ENCODE results near the gene SETX. TPM values are rescaled to one million over a fixed set of nuclear protein-coding genes. Genes with fewer than 3 reads are reported as not detected.

Gene SETX
- total RNA-seq, 6 donors from 2014 or later = 44.3 to 91.4 (median 55.4) TPM

DNA sequence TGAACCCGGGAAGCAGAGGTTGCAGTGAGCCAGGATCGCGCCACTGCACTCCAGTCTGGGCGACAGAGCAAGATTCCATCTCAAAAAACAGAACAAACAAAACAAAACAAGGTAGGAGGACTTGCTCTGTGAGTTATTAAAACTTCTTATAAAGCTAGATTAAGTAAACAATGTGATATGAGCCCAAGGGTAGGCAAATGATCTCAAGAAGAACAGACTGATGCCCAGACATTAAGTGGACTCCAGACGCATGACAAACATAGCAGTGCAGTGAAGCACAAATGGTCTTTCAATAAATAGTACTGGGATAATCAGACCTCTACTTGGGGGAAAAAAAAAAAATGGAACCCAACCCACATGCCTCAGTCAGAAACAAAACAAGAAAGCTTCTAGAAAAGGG, 45.7 kb downstream of the SETX start:
- H3K27ac ChIP-seq = peak overlapping the region in 1 of 4 donors; percentile 4
- H3K9me3 ChIP-seq = no peaks in the 10 kb centered on the region
- no peaks in the 10 kb centered on the region for H3K4me1 ChIP-seq
- H3K36me3 ChIP-seq = peaks cover 19 to 78% (median 50%) of the 10 kb centered on the region in 4 donors
- H3K4me3 ChIP-seq = no peak overlapping the region
- ATAC-seq (ENCODE audit: low FRiP score in 2 of 2) (no peak), DNase-seq (no peak)
- WGBS, 2 donors = 93 to 94% methylated on average over 5 of the region's 5 CpGs
- no peaks in the 10 kb centered on the region for H3K27me3 ChIP-seq
- TF ChIP-seq POLR2AphosphoS5 (IDR thresholded peaks at IDR 0.05) (no peak), CTCF (IDR thresholded peaks at IDR 0.05) (no peak), EP300 (IDR thresholded peaks at IDR 0.05) (no peak), POLR2A (IDR thresholded peaks at IDR 0.05) (no peak)

DNA sequence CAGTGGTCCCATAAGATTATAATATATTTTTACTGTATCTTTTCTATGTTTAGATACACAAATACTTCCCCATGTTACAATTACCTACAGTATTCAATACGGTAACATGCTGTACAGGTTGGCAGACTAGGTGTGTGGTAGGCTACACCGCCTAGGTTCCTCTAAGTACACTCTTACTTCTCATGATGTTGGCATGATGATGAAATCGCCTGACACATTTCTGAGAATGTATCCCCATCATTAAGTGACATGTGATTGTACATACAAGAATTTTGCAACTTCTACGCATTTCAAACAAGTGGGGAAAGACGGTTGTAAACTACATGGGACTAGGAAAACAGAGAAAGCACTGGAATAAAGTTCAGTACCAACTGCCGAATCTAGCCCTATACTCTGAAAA, 53.3 kb downstream of the SETX start:
- ATAC-seq (ENCODE audit: low FRiP score in 2 of 2) = no peak
- no peak for DNase-seq
- TF ChIP-seq POLR2A (IDR thresholded peaks at IDR 0.05) (no peak), CTCF (IDR thresholded peaks at IDR 0.05) (no peak), EP300 (IDR thresholded peaks at IDR 0.05) (no peak)
- no peaks in the 10 kb centered on the region for H3K27me3 ChIP-seq
- H3K4me1 ChIP-seq = peaks cover 0 to 10% (median 0%) of the 10 kb centered on the region in 4 donors
- no peak overlapping the region for H3K27ac ChIP-seq
- no peaks in the 10 kb centered on the region for H3K9me3 ChIP-seq
- WGBS, 2 donors = 88 to 90% methylated on average over 6 of the region's 6 CpGs
- H3K36me3 ChIP-seq = peaks cover 13 to 87% (median 48%) of the 10 kb centered on the region in 4 donors
- H3K4me3 ChIP-seq = no peak overlapping the region

DNA sequence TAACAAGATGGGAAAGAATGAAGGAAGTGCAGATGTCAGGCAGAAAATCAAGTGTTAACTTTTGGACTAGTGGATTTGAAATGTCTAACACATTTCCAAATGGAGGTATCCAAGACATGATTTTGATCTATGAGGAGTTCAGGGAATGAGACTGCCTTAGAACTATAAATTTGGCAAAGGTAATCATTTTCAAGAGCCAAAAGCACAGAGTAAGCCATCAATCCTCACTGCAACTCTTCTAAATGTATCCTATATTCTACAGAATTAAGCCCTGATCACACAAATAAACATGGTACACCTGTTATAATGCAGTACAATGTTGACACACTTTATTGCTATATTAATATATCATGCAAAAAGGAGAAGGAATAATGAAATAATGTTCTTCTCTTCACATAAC, 55.6 kb downstream of the SETX start:
- Histone ChIP-seq H3K4me3 (no peak overlapping the region), H3K27me3 (no peaks in the 10 kb centered on the region), H3K4me1 (peaks cover 0 to 10% (median 0%) of the 10 kb centered on the region in 4 donors), H3K27ac (peak overlapping the region in 2 of 4 donors; percentile 23 to 42), H3K36me3 (peaks cover 24 to 92% (median 64%) of the 10 kb centered on the region in 4 donors), H3K9me3 (no peaks in the 10 kb centered on the region)
- DNase-seq (no peak), ATAC-seq (ENCODE audit: low FRiP score in 2 of 2) (no peak)
- TF ChIP-seq EP300 (IDR thresholded peaks at IDR 0.05) (no peak), CTCF (IDR thresholded peaks at IDR 0.05) (no peak)

- H3K4me3 ChIP-seq = no peak overlapping the region
- H3K27ac ChIP-seq = no peak overlapping the region
- 90 to 96% methylated on average over 2 of the region's 2 CpGs for WGBS, 2 donors
- H3K36me3 ChIP-seq = peaks cover 24 to 91% (median 50%) of the 10 kb centered on the region in 4 donors
- DNase-seq = no peak
- H3K4me1 ChIP-seq = peaks cover 0 to 10% (median 4%) of the 10 kb centered on the region in 4 donors
- TF ChIP-seq POLR2AphosphoS5 (IDR thresholded peaks at IDR 0.05) (no peak), POLR2A (IDR thresholded peaks at IDR 0.05) (no peak), CTCF (IDR thresholded peaks at IDR 0.05) (no peak)
- no peak for ATAC-seq (ENCODE audit: low FRiP score in 2 of 2)
- no peaks in the 10 kb centered on the region for H3K9me3 ChIP-seq
- no peaks in the 10 kb centered on the region for H3K27me3 ChIP-seq
Observed at GRCh38 chr9:132295181-132295580, 59.6 kb downstream of the SETX start.

- no peaks in the 10 kb centered on the region for H3K27me3 ChIP-seq
- H3K4me1 ChIP-seq = peaks cover 2 to 18% (median 10%) of the 10 kb centered on the region in 4 donors
- TF ChIP-seq CTCF (IDR thresholded peaks at IDR 0.05) (no peak), EP300 (IDR thresholded peaks at IDR 0.05) (no peak), POLR2AphosphoS5 (IDR thresholded peaks at IDR 0.05) (no peak), POLR2A (IDR thresholded peaks at IDR 0.05) (no peak)
- ATAC-seq (ENCODE audit: low FRiP score in 2 of 2) (no peak), DNase-seq (no peak)
- H3K9me3 ChIP-seq = no peaks in the 10 kb centered on the region
- no peak overlapping the region for H3K27ac ChIP-seq
- WGBS, 2 donors = 87 to 88% methylated on average over 13 of the region's 13 CpGs
- H3K36me3 ChIP-seq = peaks cover 22 to 81% (median 36%) of the 10 kb centered on the region in 4 donors
- H3K4me3 ChIP-seq = no peak overlapping the region
Observed at GRCh38 chr9:132293145-132293721, 61.6 kb downstream of the SETX start.
